Measurements from ENCODE around the gene EPB41L5.

GRCh38 chr2:120204945-120205670 is 192.2 kb downstream of the EPB41L5 start:
- no peak for TF ChIP-seq CTCF (optimal IDR thresholded peaks at IDR 0.05 in 1 of 3, IDR thresholded peaks at IDR 0.05 in 1 of 3, conservative IDR thresholded peaks at IDR 0.05 in 1 of 3; ENCODE audit: extremely low read depth in 1 of 3, insufficient read depth in 2 of 3, low read length in 3 of 3)
- no peak for TF ChIP-seq EZH2 (IDR thresholded peaks at IDR 0.05; ENCODE audit: low read length)

All from keratinocyte (primary cell).